ENCODE results near the gene PTPRD.

GRCh38 chr9:8693464-8693863 is 1919.3 kb downstream of the PTPRD start:
- TF ChIP-seq, protein P1, sequence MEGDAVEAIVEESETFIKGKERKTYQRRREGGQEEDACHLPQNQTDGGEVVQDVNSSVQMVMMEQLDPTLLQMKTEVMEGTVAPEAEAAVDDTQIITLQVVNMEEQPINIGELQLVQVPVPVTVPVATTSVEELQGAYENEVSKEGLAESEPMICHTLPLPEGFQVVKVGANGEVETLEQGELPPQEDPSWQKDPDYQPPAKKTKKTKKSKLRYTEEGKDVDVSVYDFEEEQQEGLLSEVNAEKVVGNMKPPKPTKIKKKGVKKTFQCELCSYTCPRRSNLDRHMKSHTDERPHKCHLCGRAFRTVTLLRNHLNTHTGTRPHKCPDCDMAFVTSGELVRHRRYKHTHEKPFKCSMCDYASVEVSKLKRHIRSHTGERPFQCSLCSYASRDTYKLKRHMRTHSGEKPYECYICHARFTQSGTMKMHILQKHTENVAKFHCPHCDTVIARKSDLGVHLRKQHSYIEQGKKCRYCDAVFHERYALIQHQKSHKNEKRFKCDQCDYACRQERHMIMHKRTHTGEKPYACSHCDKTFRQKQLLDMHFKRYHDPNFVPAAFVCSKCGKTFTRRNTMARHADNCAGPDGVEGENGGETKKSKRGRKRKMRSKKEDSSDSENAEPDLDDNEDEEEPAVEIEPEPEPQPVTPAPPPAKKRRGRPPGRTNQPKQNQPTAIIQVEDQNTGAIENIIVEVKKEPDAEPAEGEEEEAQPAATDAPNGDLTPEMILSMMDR (IDR thresholded peaks at IDR 0.05): no peak
- TF ChIP-seq POLR2AphosphoS5 (IDR thresholded peaks at IDR 0.05; ENCODE audit: low read depth, low read length) (no peak), SIN3A (IDR thresholded peaks at IDR 0.05; ENCODE audit: borderline replicate concordance, insufficient read depth, low read depth, low read length) (no peak)
